Lung (tissue), 12 donors: ENCODE results near the gene ARID1B. TPM values are rescaled to one million over a fixed set of nuclear protein-coding genes. Genes with fewer than 3 reads are reported as not detected.

Experiments
- ATAC-seq: fragments of 200-7000 bp; cut with Tn5 transposase; one replicate; pipeline ENCODE4 v1.9.1; 2020; ENCODE audit warnings: moderate number of reproducible peaks; ENCODE audit not compliant: insufficient read depth, low FRiP score
- DNase-seq, 3 donors: peaks; one replicate each; pipeline ENCODE4 v3.0.0-alpha.2; 2013 to 2017
- H3K27ac ChIP-seq, 2 donors: one replicate each; pipeline ENCODE4 v1.5.1; 2013; ENCODE audit warnings: mild to moderate bottlenecking in 2 of 2, moderate library complexity in 2 of 2, control low read depth in 1 of 2, inconsistent platforms in 1 of 2, low read depth in 1 of 2, low read length in 1 of 2
- H3K27me3 ChIP-seq, 3 donors: one replicate each; pipeline ENCODE4 v1.5.1; 2013; ENCODE audit warnings: low read length in 2 of 3; ENCODE audit not compliant: control insufficient read depth in 3 of 3, insufficient read depth in 3 of 3
- H3K36me3 ChIP-seq, 4 donors: one replicate each; pipeline ENCODE4 v1.5.1; 2013; ENCODE audit warnings: low read length in 4 of 4, mild to moderate bottlenecking in 1 of 4, moderate library complexity in 1 of 4; ENCODE audit not compliant: control insufficient read depth in 4 of 4, insufficient read depth in 4 of 4
- H3K4me1 ChIP-seq, 5 donors: one replicate each; pipeline ENCODE4 v1.5.1; 2013; ENCODE audit warnings: low read length in 5 of 5, mild to moderate bottlenecking in 2 of 5, moderate library complexity in 1 of 5; ENCODE audit not compliant: control insufficient read depth in 5 of 5, insufficient read depth in 5 of 5
- H3K4me3 ChIP-seq: one replicate; pipeline ENCODE4 v1.5.1; 2013; ENCODE audit warnings: mild to moderate bottlenecking, control low read depth, moderate library complexity
- H3K9ac ChIP-seq, 2 donors: one replicate each; pipeline ENCODE4 v1.5.1; 2013; ENCODE audit warnings: low read length in 2 of 2, control low read depth in 1 of 2; ENCODE audit not compliant: insufficient read depth in 1 of 2
- H3K9me3 ChIP-seq, 4 donors: one replicate each; pipeline ENCODE4 v1.5.1; 2013; ENCODE audit warnings: low read length in 3 of 4, mild to moderate bottlenecking in 1 of 4, moderate library complexity in 1 of 4; ENCODE audit not compliant: control insufficient read depth in 4 of 4, insufficient read depth in 3 of 4
- CTCF ChIP-seq: IDR thresholded peaks from 2 replicates; pipeline ENCODE4 v1.5.1; 2012; ENCODE audit warnings: mild to moderate bottlenecking; ENCODE audit errors: control extremely low read depth, extremely low read depth
- WGBS, 2 donors: extraction: QIAGEN DNeasy Blood & Tissue Kit; methylation state at CpG; one replicate each; pipeline ENCODE4 v1.1.7; 2013; 5-methylcytosine and 5-hydroxymethylcytosine counted together
- polyA plus RNA-seq, 2 donors: library from polyadenylated mRNA; stranded (reverse); fragments of 200-250 nt; gene quantifications; one replicate each; pipeline ENCODE4 v1.2.1, GENCODE V29; 2013
- total RNA-seq, 2 donors: library from RNA; depleted of rRNA in 1 of 2; stranded (reverse); fragments of >200 nt in 1 of 2; gene quantifications; one replicate each; pipeline ENCODE4 v1.2.1, GENCODE V29; 2014 to 2021
- donor health status: control.
- donor health status: control.
- donor health status: Bipolar disorder and iron deficiency.
- donor health status: healthy.
- donor health status: DM: yes; HTN: yes; CAD: no.

ARID1B gene
- total and polyA plus RNA-seq, 4 donors, result 10.5 to 239 (median 50.9) TPM

GRCh38 chr6:156955494-156956183, 178.5 kb downstream of the ARID1B start:
- H3K4me1 ChIP-seq, result peaks cover 3 to 37% (median 11%) of the 10 kb centered on the region in 5 donors
- H3K4me3 ChIP-seq, result no peak overlapping the region
- no peak for DNase-seq
- 33 to 38% methylated on average over 6 of the region's 6 CpGs for WGBS, 2 donors
- no peak for TF ChIP-seq CTCF
- no peaks in the 10 kb centered on the region for H3K27me3 ChIP-seq
- H3K9me3 ChIP-seq, result no peaks in the 10 kb centered on the region
- peak overlapping the region; percentile 57 to 60 for H3K27ac ChIP-seq
- peak; percentile 59 for ATAC-seq
- H3K36me3 ChIP-seq, result peaks cover 0 to 4% (median 0%) of the 10 kb centered on the region in 4 donors
- H3K9ac ChIP-seq, result no peak overlapping the region

GRCh38 chr6:156956286-156956685, 179.1 kb downstream of the ARID1B start:
- Histone ChIP-seq H3K4me1 (peaks cover 3 to 37% (median 11%) of the 10 kb centered on the region in 5 donors), H3K27me3 (no peaks in the 10 kb centered on the region), H3K9ac (no peak overlapping the region), H3K4me3 (no peak overlapping the region), H3K9me3 (no peaks in the 10 kb centered on the region), H3K27ac (peak overlapping the region; percentile 57 to 60), H3K36me3 (peaks cover 0 to 4% (median 0%) of the 10 kb centered on the region in 4 donors)
- no peak for DNase-seq
- no peak for TF ChIP-seq CTCF
- ATAC-seq, result peak; percentile 2

GRCh38 chr6:156957931-156958547, 180.9 kb downstream of the ARID1B start:
- no peak for DNase-seq
- no peak overlapping the region for H3K4me3 ChIP-seq
- WGBS, 2 donors, result 93 to 95% methylated on average over 3 of the region's 3 CpGs
- peaks cover 3 to 29% (median 9%) of the 10 kb centered on the region in 5 donors for H3K4me1 ChIP-seq
- no peak overlapping the region for H3K9ac ChIP-seq
- H3K27me3 ChIP-seq, result no peaks in the 10 kb centered on the region
- no peak overlapping the region for H3K27ac ChIP-seq
- TF ChIP-seq CTCF, result no peak
- ATAC-seq, result no peak
- peaks cover 0 to 4% (median 0%) of the 10 kb centered on the region in 4 donors for H3K36me3 ChIP-seq
- no peaks in the 10 kb centered on the region for H3K9me3 ChIP-seq
